Fibroblast of peridontal ligament (primary cell): Measurements from ENCODE around the gene PARP1.

Experiments
- DNase-seq: peaks from one replicate; pipeline ENCODE4 v3.0.0-alpha.2; 2010; ENCODE audit errors: extremely low read depth

Gene PARP1

DNA sequence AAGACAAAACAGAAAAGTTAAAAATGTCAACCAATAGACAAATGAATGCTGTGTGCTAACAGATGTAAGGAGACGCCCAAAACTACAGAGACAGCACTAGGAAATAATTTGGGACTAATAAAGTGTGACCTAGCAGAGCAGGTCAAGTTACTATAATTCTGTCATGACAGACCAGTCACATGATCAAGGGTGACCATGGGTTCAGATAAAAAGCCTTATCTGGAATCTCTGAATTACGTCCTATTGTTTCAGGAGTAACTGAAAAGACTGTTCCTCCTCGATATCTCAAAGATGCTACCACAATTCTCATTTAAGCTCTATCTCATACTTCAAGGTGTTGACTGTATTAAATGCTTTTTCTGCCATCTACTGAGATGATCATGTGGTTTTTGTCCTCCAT, 31.6 kb downstream of the PARP1 start:
- DNase-seq: no peak

DNA sequence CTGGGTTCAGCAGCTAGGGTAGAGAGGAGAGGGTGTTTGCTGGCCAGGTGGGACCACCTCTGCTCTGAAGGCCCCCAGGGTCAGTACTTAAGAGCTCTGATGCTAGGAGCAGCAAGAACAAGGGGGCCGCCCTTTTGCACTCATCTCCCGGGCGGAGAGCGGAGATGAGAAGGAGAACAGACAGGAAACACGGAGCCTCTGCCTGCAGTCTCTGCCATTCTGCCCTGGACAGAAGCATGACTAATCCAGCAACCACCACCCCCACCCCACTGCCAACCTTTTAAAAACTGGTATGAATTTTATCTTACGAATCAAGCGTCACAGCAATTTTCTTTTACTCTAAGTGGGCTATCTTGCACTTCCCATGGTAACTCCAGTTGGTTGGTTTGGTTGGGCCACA, 34.5 kb downstream of the PARP1 start:
- DNase-seq: no peak

- no peak for DNase-seq
These were observed 35.0 kb downstream of the PARP1 start for GRCh38 chr1:226372885-226373284.

DNA sequence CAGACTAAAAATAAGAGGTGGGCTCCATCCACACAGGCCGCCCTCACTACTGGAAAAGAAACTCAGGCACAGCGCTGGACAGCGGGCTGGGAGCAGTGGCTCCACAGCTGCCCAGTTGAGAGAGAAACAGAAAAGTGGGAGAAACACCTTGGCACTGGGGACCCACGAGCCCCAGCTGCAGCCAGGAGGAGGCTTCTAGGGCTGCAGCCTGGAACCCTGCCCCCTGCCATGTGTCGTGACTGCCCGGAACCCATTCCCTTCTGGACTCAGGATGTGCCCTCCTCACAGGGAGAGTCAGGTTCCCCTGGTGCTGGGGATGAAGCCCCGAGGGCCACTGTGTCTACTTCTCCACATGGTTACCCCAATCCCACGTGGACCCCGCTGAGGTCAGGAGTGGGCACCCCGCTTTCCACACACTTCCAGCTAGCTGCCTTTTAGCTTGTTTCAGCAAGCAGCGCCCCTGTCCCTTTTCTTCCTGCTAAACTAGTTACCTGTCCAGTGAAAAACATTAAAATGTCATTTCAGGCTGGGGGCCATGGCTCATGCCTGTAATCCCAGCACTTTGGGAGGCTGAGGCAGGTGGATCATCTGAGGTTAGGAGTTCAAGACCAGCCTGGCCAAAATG, 35.9 kb downstream of the PARP1 start:
- DNase-seq: no peak

- DNase-seq: no peak
These were observed 36.7 kb downstream of the PARP1 start for GRCh38 chr1:226371027-226371694.

DNA sequence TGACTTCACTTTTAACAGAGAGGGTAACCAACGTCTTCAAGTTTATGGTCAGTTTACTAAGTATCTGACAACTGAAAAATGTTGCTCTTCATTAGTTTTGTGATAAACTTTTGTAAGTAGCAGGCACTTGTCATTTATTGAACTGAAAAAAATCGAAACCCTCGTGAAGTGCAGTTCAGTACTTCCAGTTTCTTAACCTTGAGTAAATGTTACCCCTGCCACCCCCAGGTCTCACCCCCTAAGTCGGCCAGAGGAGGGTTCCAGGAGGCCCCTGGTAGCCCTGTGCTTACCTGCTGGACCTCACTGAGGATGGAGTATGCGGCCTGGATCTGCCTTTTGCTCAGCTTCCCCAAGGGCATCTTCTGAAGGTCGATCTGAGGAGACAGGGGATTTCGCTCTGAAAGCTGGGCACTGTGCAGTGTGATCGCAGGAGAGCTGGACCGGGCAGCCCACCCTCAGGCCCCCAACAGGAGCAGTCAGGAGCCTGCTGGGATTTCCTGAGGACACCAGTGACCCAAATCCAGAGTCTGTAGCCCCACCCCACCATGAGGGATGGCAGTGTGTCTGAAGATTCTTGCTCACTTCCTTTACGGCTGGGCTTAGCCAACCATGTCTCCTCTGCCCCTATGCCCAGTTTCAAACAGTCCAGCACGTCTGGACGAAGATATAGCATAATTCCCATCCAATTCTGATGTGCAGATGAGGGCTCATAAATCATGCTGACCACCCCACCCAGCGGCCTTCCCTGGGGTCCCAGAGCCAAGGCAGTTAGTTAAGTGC, 37.6 kb downstream of the PARP1 start:
- no peak for DNase-seq

- no peak for DNase-seq
These were observed 38.8 kb downstream of the PARP1 start for GRCh38 chr1:226369110-226369509.

DNA sequence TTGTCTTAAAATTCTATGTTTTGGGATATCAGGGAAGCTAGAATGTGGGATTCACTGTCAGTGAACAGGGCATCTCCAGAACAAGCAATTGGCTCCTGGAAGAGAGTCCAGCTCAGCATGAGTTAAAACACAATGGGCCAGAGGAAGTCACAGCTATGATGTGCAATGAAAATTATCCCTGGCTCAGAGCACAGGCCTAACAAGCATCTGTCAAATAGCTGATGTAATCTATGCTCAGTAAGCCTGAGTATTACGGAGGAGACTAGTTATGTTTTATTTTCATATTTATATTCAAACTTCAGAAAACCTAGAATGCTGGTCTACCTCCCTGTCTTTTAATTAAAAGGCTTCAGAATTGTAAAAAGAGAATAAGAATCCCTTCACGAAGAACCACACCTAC, 41.6 kb downstream of the PARP1 start:
- DNase-seq: peak; percentile 12

DNA sequence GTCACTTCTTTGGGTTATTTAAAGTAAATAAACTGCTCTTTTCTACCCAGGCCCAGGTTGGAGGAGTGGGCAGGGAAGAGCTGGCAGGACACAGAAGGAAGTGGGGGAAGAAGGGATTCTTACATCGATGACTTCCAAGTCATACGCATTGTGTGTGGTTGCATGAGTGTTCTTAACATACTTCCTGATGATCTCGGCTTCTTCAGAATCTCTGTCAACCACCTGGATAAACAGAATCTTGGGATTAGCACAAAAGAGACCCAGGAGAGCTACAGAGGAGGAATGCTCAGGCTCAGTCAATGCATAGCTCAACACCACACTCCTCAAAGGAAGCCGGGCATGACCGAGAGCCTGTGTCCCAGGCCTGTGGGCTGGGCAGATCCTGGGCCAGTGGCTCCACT, 42.1 kb downstream of the PARP1 start:
- DNase-seq: peak; percentile 23

DNA sequence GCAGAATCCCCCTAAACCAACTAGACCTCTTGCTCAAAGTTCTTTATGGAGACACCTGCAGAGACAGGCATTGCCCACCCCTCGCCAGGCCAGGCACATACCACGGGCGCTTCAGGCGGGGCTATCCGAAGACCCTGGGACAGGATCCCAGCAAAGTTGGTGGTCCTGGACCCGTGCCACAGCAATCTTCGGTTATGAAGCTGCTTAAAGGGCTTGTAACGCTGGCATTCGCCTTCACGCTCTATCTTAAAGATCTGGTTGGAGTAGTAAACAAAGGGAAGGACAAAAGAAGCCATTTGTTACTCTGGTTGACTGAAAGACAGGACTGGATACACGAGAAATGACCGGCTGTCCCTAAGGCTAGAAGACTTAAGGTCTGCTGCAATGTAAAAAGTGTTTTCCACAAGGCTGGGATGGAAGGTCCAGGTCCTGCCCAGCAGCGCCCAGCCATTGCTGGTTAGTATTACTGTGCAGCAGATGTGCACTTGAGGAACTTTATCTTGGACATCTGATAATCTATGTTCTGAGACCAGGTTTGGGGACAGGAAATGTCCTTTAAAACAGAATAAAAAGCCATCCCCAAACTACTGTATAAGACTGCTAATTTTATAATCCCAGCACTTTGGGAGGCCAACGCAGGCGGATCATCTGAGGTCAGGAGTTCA, 42.9 kb downstream of the PARP1 start:
- no peak for DNase-seq

- no peak for DNase-seq
These were observed 43.4 kb downstream of the PARP1 start for GRCh38 chr1:226364514-226364899.

GRCh38 chr1:226363801-226364513, 43.9 kb downstream of the PARP1 start:
- DNase-seq: no peak

DNA sequence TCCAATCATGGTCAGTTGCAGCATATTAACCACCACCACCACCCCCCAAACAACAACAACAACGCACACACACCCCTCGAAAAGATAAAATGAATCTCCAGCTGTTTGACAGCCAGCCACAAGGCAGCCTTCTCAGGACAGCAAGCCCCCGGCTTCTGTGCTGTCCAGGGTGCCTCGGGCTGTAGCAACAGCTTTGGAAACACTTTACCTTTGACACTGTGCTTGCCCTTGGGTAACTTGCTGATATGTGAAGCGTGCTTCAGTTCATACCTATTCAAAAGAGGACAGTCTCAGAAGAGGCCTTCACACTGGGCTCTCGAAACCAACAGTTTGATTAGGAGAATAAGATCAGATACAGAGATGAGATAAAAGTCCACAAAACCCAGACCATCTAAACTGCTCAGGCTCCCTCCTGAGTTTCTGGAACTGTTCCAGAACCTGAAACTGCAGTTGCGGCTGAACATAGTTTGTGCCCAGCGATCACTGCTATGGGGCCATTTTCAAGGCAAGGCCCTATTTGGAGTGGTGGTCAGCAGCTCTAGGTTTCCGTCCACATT, 44.9 kb downstream of the PARP1 start:
- DNase-seq: no peak

- DNase-seq: no peak
These were observed 45.5 kb downstream of the PARP1 start for GRCh38 chr1:226362361-226362760.

DNA sequence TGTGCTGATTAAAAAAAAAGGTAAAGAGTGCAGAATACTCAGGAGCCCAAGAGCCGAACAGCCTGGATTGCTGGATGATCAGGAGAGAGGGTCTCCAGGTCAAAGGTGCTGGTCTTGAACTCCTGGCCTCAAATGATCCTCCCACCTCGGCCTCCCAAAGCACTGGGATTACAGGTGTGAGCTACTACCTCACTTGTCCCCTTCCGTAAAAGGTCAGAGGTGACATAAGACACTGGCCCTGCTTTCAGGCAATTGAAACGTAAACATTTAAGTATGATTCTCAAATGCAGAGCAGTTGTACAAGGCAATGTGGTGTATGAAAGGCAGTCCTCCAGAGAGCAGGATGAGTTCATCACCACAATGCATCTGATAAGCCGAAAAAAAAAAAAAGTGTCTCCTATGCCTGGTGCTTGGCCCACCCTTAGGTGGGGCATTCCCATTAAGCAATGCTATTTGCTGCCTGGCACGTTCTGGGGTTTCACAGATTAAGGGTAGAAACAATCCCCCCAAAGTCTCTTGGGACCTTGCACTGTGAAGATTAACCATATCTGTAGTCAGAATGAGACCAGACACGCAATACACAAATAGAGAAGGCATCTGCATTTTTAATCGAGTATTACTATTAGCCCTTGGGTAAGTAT, 47.7 kb downstream of the PARP1 start:
- no peak for DNase-seq

DNA sequence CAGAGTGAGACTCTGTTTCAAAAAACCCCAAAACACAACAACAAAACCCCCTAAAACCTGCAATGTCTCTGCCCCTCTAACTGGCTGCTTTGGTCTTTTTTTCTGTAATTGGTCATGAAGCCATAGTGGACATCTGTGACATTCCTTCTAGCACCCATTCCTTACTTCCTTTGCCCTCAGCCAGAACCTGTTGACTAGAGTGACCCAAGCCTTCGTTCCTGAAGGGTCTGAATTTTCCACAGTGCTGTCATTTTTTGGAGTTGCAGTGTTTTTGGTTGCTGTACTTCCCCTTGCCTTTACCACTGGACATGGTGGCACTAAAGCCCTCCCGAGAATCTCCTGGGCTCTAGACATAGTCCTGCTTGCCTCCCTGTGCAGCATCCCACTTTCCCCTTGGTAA, 50.5 kb downstream of the PARP1 start:
- no peak for DNase-seq

DNA sequence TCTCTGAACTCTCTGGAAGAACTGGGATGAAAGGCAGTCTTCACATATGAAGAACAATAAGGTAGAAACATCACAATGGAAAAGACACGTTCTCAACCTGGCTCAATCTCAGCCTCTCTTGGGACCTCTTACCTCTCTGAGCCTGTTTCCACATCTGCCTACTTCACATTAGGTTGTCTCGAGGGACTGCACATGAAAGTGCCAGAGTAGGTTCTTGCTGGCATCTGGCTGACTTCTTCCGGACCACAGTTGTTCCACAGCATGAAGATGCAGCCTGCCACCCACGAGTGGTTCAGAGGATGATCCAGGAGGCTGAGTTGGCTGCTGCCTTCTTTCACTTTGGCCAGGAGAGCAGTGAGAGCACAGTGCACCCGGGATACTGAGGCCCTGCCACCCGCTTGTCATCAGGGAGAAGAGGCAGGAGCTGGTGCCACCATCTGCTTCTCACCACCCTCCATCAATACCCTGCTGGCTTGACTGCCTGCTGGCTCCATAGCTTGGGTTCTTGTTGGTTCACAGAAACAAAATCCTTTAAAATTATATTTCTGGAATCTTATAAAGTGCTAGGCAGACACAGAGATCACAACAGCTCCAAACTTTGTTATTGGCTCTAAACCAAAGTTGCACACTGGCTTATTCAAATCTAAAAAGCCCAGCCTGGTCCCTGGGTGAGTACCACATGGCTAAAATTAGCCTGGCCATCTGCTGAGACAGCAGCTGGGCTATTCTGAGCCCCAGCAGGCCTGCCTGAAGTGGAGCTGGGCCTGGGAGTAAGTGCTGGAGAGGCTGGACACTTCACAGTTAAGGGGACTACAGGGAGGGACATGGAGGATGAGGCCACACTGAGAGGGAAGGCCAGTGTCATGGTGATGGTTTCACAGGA, 52.0 kb downstream of the PARP1 start:
- peak; percentile 38 for DNase-seq

GRCh38 chr1:226355016-226355415, 52.9 kb downstream of the PARP1 start:
- DNase-seq: no peak

- no peak for DNase-seq
These were observed 54.0 kb downstream of the PARP1 start for GRCh38 chr1:226353698-226354525.
